Measurements from ENCODE around the gene ACADS.
"Not testable (repeated sequence)": the region's sequence is repeated elsewhere in the genome, so short reads cannot be mapped to it uniquely, and the experiment has no call there.

Gene ACADS

GRCh38 chr12:120732198-120732597 lies 6.6 kb downstream of the ACADS start:
- not testable (repeated sequence) for DNase-seq (ENCODE audit: low read depth)

DNA sequence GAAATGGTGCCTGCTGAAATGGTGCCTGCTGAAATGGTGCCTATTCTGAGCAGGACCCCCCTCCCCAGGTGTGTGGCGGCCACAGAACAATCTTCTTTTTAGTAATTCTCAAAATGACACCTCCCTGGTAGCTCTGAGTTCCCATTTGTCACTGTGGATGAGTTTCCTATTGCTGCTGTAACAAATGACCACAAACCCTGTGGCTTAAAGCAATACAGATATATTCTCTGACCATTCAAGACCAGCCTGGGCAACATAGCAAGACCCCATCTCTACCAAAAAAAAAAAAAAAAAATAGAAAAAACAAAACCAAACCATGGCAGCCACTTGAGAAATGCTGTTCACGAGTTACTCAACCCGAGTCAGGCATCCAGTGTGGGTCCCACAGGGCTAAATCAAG lies 7.9 kb downstream of the ACADS start:
- DNase-seq (ENCODE audit: low read depth), result no peak

- no peak for DNase-seq (ENCODE audit: low read depth)
Observed at GRCh38 chr12:120734210-120734609, 8.6 kb downstream of the ACADS start.

DNA sequence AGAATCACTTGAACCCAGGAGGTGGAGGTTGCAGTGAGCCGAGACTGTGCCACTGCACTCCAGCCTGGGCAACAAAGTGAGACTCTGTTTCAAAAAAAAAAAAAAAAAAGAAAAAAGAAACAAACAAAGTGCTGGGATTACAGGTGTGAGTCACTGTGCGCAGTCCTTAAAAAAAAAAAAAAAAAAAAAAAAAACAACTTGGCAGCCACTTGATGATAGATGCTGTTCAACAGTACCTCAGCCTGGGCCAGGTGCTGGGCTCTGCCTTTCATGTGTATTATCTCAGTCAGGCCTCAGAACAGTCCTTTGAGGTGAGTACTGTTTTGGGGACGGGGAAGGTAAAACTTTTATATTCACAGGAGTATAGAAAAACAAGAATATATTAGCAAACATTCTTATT lies 9.6 kb downstream of the ACADS start:
- no peak for DNase-seq (ENCODE audit: low read depth)

DNA sequence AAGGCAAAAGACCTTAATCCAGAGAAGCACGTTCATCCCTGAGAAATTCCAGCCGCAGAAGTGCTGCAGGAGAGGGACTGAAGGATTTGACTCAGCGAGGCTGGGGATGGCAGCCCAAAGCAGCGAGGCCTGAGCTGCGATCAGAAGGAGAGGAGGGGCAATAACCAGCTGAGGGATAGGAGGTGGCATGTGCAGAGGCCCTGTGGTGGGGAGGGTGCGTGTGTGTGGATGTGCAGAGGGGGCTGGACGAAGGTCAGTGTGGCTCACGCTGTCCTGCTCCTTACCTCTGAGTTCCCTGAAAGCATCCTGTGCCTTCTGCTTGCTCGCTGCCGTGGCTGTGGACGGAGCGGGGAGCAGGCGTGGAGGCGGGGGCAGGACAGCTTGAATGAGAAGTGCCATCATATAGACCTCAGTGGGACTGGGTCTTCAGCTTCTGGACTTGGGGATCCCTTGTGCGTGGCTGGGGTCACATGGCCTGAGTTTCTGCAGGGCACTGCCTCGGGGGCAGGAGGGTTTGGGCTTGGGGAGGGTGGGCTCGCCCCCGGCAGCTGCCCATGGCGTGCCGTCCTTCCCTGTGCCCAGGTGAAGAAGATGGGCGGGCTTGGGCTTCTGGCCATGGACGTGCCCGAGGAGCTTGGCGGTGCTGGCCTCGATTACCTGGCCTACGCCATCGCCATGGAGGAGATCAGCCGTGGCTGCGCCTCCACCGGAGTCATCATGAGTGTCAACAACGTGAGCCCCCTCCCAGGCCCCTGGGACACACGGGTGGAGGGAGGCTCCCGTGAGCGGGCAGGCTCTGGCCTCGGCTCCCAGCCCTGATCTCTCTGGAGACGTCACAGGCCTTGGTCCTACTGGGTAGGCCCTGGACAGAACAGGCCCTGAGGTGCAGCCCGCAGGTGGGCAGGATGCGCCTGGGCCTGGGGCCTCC lies 11.0 kb downstream of the ACADS start:
- DNase-seq (ENCODE audit: low read depth), result no peak

DNA sequence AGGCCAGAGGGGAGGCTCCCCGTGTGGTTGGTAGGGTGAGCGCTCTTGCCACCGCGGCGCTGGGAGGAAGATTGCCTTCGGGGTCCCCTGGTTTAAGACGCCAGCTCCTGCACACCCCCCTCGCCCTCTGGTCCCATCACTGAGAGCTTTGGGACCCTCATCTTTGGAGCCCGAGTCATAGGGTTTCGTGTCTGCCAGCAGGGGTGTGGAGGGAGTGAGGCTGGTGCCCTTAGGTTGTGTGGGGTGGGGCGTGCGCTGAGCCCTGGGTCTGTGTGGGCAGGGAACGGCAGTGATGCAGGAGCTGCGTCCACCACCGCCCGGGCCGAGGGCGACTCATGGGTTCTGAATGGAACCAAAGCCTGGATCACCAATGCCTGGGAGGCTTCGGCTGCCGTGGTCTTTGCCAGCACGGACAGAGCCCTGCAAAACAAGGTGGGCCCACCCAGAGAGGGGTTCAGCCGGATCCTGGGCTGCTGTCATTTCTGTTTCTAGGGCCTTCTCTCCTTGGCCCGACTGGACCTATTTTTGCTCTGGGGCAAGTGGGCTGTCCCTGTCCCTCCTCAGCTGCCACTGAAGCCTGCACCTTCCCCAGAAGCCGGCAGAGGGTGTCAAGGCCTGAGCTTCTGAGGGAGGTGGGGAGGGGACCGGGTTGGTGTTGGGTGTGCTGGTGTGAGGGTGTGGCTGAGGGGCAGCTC lies 12.1 kb downstream of the ACADS start:
- DNase-seq (ENCODE audit: low read depth), result no peak

DNA sequence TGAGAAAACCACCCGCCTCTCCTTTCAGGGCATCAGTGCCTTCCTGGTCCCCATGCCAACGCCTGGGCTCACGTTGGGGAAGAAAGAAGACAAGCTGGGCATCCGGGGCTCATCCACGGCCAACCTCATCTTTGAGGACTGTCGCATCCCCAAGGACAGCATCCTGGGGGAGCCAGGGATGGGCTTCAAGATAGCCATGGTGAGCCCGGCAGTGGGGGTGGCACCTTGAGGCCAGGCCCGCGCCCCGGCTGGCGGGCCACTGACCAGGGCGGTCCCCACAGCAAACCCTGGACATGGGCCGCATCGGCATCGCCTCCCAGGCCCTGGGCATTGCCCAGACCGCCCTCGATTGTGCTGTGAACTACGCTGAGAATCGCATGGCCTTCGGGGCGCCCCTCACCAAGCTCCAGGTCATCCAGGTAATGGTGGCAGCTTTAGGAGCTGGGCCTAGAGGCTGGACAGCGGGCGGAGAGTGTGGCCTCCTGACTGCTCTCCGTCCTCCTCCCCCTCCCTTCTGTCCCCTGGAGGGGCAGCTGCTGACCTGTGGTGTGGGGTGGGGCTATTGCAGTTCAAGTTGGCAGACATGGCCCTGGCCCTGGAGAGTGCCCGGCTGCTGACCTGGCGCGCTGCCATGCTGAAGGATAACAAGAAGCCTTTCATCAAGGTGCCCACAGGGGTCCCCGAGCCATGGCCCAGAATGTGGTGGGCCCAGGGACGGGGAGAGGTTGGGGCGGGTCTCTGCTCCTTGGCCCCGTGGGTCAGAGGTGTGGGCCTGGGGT lies 12.8 kb downstream of the ACADS start:
- DNase-seq (ENCODE audit: low read depth), result no peak

DNA sequence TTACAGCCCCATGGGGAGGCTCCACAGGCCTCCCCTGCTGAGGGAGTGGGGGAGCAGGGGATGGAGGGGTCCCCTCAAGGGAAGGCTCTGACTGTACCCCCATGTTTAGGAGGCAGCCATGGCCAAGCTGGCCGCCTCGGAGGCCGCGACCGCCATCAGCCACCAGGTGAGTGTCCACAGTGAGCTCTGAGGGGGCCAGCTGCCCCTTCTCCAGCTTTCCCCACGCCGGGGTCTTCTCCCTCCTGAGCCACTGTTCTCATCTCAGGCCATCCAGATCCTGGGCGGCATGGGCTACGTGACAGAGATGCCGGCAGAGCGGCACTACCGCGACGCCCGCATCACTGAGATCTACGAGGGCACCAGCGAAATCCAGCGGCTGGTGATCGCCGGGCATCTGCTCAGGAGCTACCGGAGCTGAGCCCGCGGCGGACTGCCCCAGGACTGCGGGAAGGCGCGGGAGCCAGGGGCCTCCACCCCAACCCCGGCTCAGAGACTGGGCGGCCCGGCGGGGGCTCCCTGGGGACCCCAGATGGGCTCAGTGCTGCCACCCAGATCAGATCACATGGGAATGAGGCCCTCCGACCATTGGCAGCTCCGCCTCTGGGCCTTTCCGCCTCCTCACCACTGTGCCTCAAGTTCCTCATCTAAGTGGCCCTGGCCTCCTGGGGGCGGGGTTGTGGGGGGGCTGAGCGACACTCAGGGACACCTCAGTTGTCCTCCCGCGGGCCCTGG lies 13.6 kb downstream of the ACADS start:
- no peak for DNase-seq (ENCODE audit: low read depth)

- no peak for DNase-seq (ENCODE audit: low read depth)
Observed at GRCh38 chr12:120739821-120740613, 14.4 kb downstream of the ACADS start.

DNA sequence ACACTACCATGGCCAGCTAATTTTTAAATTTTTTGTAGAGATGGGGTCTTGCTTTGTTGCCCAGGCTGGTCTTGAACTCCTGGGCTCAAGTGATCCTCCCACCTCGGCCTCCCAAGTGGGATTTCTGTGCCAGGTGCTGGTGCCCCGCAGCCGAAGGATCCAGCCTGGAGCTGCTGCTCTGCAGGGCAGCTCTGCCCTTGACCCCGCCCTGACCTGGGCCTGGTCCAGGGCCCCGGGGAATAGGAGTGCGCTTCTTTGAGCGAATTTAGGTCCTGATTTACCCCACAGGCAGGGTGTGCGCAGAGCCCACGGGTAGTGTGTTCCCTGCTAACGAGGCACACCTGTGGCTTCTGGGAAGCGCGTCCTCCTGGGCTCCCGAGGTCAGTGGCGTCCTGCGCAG lies 15.2 kb downstream of the ACADS start:
- no peak for DNase-seq (ENCODE audit: low read depth)

DNA sequence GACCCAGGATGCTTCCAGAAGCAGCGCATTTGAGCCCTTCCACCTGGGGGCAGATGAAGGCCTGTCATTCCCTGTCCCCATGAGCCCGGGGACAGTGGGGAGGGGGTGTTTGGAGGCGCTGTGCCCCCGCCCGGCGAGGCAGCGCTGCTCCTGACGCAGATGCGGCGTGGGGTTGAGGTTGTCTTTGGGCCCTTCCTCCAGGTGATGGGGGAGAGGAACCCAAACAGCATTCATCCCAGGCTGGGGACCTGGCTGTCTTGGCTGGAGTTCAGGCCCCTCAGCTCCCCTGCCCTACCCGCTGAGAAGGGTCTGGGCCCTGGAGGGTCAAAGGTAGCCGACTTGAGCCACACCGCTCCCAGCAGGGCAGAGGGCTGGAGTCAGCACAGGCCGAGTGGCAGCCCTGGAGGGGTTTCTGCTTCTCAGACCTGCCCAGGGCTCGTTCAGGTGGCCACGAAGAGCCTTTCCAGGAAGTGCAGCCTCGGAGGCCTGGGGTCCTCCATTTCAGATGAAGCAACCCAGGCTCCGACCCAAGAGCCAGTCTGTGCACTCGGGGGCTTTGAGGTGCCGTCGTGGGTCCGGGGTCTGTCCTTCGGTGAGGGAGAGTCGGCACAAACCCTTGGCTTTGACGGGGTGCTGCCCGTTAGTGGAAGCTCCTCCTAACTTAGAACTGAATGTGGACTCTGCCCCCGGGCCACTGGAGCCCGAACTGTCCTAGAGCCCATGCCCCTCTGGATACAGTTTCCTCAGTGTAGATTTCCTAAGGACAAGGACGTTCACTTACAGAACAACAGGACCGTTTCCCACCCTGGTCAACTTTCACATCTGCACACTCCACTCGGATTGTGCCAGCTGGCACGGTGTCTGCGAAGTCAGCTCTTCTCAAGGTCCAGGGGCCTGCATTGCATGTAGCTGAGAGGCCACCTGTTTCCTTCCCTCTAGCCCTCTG lies 16.1 kb downstream of the ACADS start:
- no peak for DNase-seq (ENCODE audit: low read depth)

GRCh38 chr12:120744922-120745493 lies 19.4 kb downstream of the ACADS start:
- DNase-seq (ENCODE audit: low read depth), result no peak

DNA sequence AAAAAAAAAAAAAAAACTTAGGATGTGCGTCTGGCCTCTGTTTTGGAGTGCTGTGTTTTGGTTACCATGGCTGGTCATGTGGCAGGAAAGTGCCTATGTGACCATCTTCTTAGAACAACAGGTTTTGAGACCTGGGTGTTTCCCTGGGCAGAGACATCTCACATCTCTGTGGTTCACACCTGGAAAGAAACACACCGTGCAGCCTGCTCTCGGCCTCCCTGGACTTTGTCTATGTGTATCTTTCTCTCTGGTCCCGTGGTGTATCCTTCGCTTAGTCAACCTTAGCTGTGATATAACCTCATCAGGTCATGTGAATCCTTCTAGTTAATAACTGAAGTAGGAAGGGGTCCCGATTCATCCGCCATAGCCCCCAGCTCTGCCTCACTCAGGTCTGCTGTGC lies 22.6 kb downstream of the ACADS start:
- DNase-seq (ENCODE audit: low read depth), result no peak

GRCh38 chr12:120749256-120749655 lies 23.6 kb downstream of the ACADS start:
- DNase-seq (ENCODE audit: low read depth), result no peak

- no peak for DNase-seq (ENCODE audit: low read depth)
Observed at GRCh38 chr12:120750806-120751205, 25.2 kb downstream of the ACADS start.

- no peak for DNase-seq (ENCODE audit: low read depth)
Observed at GRCh38 chr12:120751389-120751788, 25.8 kb downstream of the ACADS start.

GRCh38 chr12:120754792-120755191 lies 29.2 kb downstream of the ACADS start:
- no peak for DNase-seq (ENCODE audit: low read depth)

DNA sequence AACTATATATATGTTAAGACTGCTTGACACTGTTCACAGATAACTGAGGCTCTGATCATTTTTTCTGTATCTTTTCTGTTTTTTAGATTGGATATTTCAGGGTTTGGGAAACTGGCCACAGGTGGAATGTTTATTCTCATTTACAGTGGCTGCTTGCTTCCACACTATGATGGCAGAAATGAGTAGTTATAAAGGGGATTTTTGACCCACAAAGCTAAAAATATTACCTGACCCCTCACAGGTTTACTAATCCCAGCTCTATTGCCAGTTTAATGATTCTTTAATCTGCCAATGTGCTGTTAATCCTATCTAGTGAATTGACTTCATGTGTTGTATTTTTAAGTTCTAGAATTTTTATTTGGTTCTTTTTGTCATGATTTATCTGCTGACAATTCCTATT lies 29.6 kb downstream of the ACADS start:
- DNase-seq (ENCODE audit: low read depth), result no peak

GRCh38 chr12:120757226-120757742 lies 31.7 kb downstream of the ACADS start:
- DNase-seq (ENCODE audit: low read depth), result no peak
